GM21447 (cell line): ENCODE data around the gene IFT27.

Experiments used
- ATAC-seq: cut with Tn5 transposase; IDR thresholded peaks from one replicate; pipeline ENCODE4 v1.9.1; 2021; ENCODE audit not compliant: unreplicated experiment

The IFT27 gene

GRCh38 chr22:36775964-36776669, at the start of gene IFT27:
IFT27 (minus strand) TSS chr22:36776119; CDS start chr22:36775707, 412 bp downstream.
- ATAC-seq: peak; percentile 91

- no peak for ATAC-seq
Measured at GRCh38 chr22:36824655-36825054, 48.7 kb upstream of the IFT27 start.

- no peak for ATAC-seq
Measured at GRCh38 chr22:36823186-36823839, 47.4 kb upstream of the IFT27 start.

GRCh38 chr22:36822581-36822980, 46.7 kb upstream of the IFT27 start:
- ATAC-seq: no peak

GRCh38 chr22:36819112-36819511, 43.2 kb upstream of the IFT27 start:
- no peak for ATAC-seq

- ATAC-seq: no peak
Measured at GRCh38 chr22:36818010-36818642, 42.2 kb upstream of the IFT27 start.

- no peak for ATAC-seq
Measured at GRCh38 chr22:36817525-36817848, 41.6 kb upstream of the IFT27 start.

GRCh38 chr22:36816636-36817524, 41.0 kb upstream of the IFT27 start, which contains the start of gene PVALB:
PVALB (minus strand) TSS chr22:36817035; CDS start chr22:36817005, 30 bp downstream.
- no peak for ATAC-seq

- ATAC-seq: no peak
Measured at GRCh38 chr22:36816339-36816635, 40.4 kb upstream of the IFT27 start.

- no peak for ATAC-seq
Measured at GRCh38 chr22:36815558-36816338, 39.8 kb upstream of the IFT27 start.

GRCh38 chr22:36814801-36815200, 38.9 kb upstream of the IFT27 start:
- no peak for ATAC-seq

GRCh38 chr22:36811094-36811800, 35.3 kb upstream of the IFT27 start:
- no peak for ATAC-seq

- no peak for ATAC-seq
Measured at GRCh38 chr22:36809351-36809750, 33.4 kb upstream of the IFT27 start.

- no peak for ATAC-seq
Measured at GRCh38 chr22:36808721-36809344, 32.9 kb upstream of the IFT27 start.

- no peak for ATAC-seq
Measured at GRCh38 chr22:36807627-36808026, 31.7 kb upstream of the IFT27 start.

- ATAC-seq: no peak
Measured at GRCh38 chr22:36806835-36807234, 30.9 kb upstream of the IFT27 start.

GRCh38 chr22:36803358-36803757, 27.4 kb upstream of the IFT27 start:
- ATAC-seq: no peak

- no peak for ATAC-seq
Measured at GRCh38 chr22:36798674-36799066, 22.8 kb upstream of the IFT27 start.

GRCh38 chr22:36797911-36798673, 22.2 kb upstream of the IFT27 start:
- ATAC-seq: no peak
